ENCODE measurements around the gene ELOVL3.
"Not testable (repeated sequence)": the region's sequence is repeated elsewhere in the genome, so short reads cannot be mapped to it uniquely, and the experiment has no call there.

ELOVL3 gene

GRCh38 chr10:102227050-102227449 is 951 bp downstream of the ELOVL3 start:
- peak; percentile 73 for DNase-seq

- DNase-seq = peak; percentile 91
Observed at GRCh38 chr10:102229810-102230263, 3.7 kb downstream of the ELOVL3 start.

GRCh38 chr10:102230264-102230860 is 4.3 kb downstream of the ELOVL3 start:
- DNase-seq = peak; percentile 68

- DNase-seq = peak; percentile 56
Observed at GRCh38 chr10:102230861-102231356, 4.8 kb downstream of the ELOVL3 start.

GRCh38 chr10:102231357-102232318 is 5.5 kb downstream of the ELOVL3 start:
- peak; percentile 80 for DNase-seq

- no peak for DNase-seq
Observed at GRCh38 chr10:102233997-102234396, 7.9 kb downstream of the ELOVL3 start.

- DNase-seq = no peak
Observed at GRCh38 chr10:102234888-102235597, 8.9 kb downstream of the ELOVL3 start.

- no peak for DNase-seq
Observed at GRCh38 chr10:102235598-102235920, 9.5 kb downstream of the ELOVL3 start.

- no peak for DNase-seq
Observed at GRCh38 chr10:102236006-102236405, 9.9 kb downstream of the ELOVL3 start.

GRCh38 chr10:102237711-102238252 is 11.7 kb downstream of the ELOVL3 start:
- no peak for DNase-seq

GRCh38 chr10:102240467-102241031 is 14.4 kb downstream of the ELOVL3 start:
- DNase-seq = no peak

- no peak for DNase-seq
Observed at GRCh38 chr10:102241032-102241443, 14.9 kb downstream of the ELOVL3 start.

- DNase-seq = peak; percentile 98
Observed at GRCh38 chr10:102241444-102242117, 15.5 kb downstream of the ELOVL3 start, which contains the start of gene PITX3. Gene PITX3, minus strand, starts transcription at chr10:102241512. Its CDS starts 9,432 bp downstream, at chr10:102232080.

GRCh38 chr10:102242118-102242485 is 16.0 kb downstream of the ELOVL3 start:
- DNase-seq = no peak

GRCh38 chr10:102243309-102243708 is 17.2 kb downstream of the ELOVL3 start:
- no peak for DNase-seq

- peak; percentile 100 for DNase-seq
Observed at GRCh38 chr10:102245082-102245931, 19.2 kb downstream of the ELOVL3 start, which contains the start of gene GBF1. Gene GBF1, plus strand, starts transcription at chr10:102245532. Its CDS starts 13,407 bp downstream, at chr10:102258939.

GRCh38 chr10:102245932-102246251 is 19.8 kb downstream of the ELOVL3 start:
- DNase-seq = no peak

- DNase-seq = peak; percentile 31
Observed at GRCh38 chr10:102246261-102246660, 20.2 kb downstream of the ELOVL3 start.

GRCh38 chr10:102247734-102248133 is 21.6 kb downstream of the ELOVL3 start:
- DNase-seq = no peak

- DNase-seq = not testable (repeated sequence)
Observed at GRCh38 chr10:102252508-102252907, 26.4 kb downstream of the ELOVL3 start.

- no peak for DNase-seq
Observed at GRCh38 chr10:102254426-102254825, 28.3 kb downstream of the ELOVL3 start.

Data from hematopoietic multipotent progenitor cell treated with erythropoietin and hydrocortisone succinate and interleukin-3 and kit ligand, for 6 days (in vitro differentiated cells).